HG03520 (cell line): ENCODE measurements around the gene BANP.
"Not testable (repeated sequence)": the region's sequence is repeated elsewhere in the genome, so short reads cannot be mapped to it uniquely, and the experiment has no call there.

Experiments used
- ATAC-seq: cut with Tn5 transposase; IDR thresholded peaks from one replicate; pipeline ENCODE4 v1.9.1; 2021; ENCODE audit warnings: mild to moderate bottlenecking, moderate library complexity; ENCODE audit not compliant: unreplicated experiment

The BANP gene

GRCh38 chr16:88076211-88076931, 125.1 kb downstream of the BANP start:
- ATAC-seq = no peak

- ATAC-seq = not testable (repeated sequence)
Measured at GRCh38 chr16:88076932-88077320, 125.7 kb downstream of the BANP start.

- ATAC-seq = no peak
Measured at GRCh38 chr16:88077328-88078108, 126.3 kb downstream of the BANP start.

GRCh38 chr16:88078111-88078775, 127.0 kb downstream of the BANP start:
- ATAC-seq = no peak

GRCh38 chr16:88083582-88083981, 132.3 kb downstream of the BANP start:
- no peak for ATAC-seq

GRCh38 chr16:88084881-88085280, 133.6 kb downstream of the BANP start:
- no peak for ATAC-seq

GRCh38 chr16:88086571-88087516, 135.6 kb downstream of the BANP start:
- ATAC-seq = no peak

GRCh38 chr16:88087517-88087877, 136.3 kb downstream of the BANP start:
- ATAC-seq = no peak

GRCh38 chr16:88088161-88088581, 136.9 kb downstream of the BANP start:
- ATAC-seq = no peak

- ATAC-seq = not testable (repeated sequence)
Measured at GRCh38 chr16:88088611-88089010, 137.4 kb downstream of the BANP start.

GRCh38 chr16:88089071-88089470, 137.8 kb downstream of the BANP start:
- ATAC-seq = not testable (repeated sequence)

- ATAC-seq = not testable (repeated sequence)
Measured at GRCh38 chr16:88089632-88090376, 138.6 kb downstream of the BANP start.

- ATAC-seq = not testable (repeated sequence)
Measured at GRCh38 chr16:88090377-88091175, 139.3 kb downstream of the BANP start.

- not testable (repeated sequence) for ATAC-seq
Measured at GRCh38 chr16:88091221-88091971, 140.2 kb downstream of the BANP start.

- not testable (repeated sequence) for ATAC-seq
Measured at GRCh38 chr16:88091972-88092302, 140.7 kb downstream of the BANP start.

GRCh38 chr16:88092791-88093555, 141.7 kb downstream of the BANP start:
- not testable (repeated sequence) for ATAC-seq

GRCh38 chr16:88093556-88094252, 142.5 kb downstream of the BANP start:
- ATAC-seq = not testable (repeated sequence)
